Keratinocyte (primary cell): ENCODE data around the gene BCAS3. TPM values are rescaled to one million over a fixed set of nuclear protein-coding genes. Genes with fewer than 3 reads are reported as not detected.

Experiments
- DNase-seq: peaks from one replicate; pipeline ENCODE4 v3.0.0-alpha.2; 2011; ENCODE audit warnings: low read depth, missing footprints, low spot score
- FAIRE-seq: peaks from 2 replicates; lab custom pipeline; 2011; peaks lifted over from hg19 to GRCh38; lab: Jason Lieb, UNC
- H2AFZ ChIP-seq: 2 replicates; pipeline ENCODE4 v1.6.0; 2012; ENCODE audit warnings: low read length, control low read depth, inconsistent platforms; ENCODE audit not compliant: control insufficient read depth
- H3K27ac ChIP-seq: 2 replicates; pipeline ENCODE4 v1.5.1; 2011; ENCODE audit warnings: low read length; ENCODE audit not compliant: control insufficient read depth, insufficient read depth
- H3K27me3 ChIP-seq: 3 replicates; pipeline ENCODE4 v1.6.0; 2011; ENCODE audit warnings: low read length; ENCODE audit not compliant: control insufficient read depth, insufficient read depth; ENCODE audit errors: extremely low read depth
- H3K36me3 ChIP-seq, 2 experiments: 2 replicates in 1 of 2; 3 replicates in 1 of 2; pipeline ENCODE4 v1.5.1; 2011; ENCODE audit warnings: low read length in 2 of 2, mild to moderate bottlenecking in 1 of 2; ENCODE audit not compliant: control insufficient read depth in 2 of 2, insufficient read depth in 2 of 2; ENCODE audit errors: extremely low read depth in 1 of 2
- H3K4me1 ChIP-seq: 3 replicates; pipeline ENCODE4 v1.5.1; 2011; ENCODE audit warnings: low read length; ENCODE audit not compliant: control insufficient read depth, insufficient read depth; ENCODE audit errors: extremely low read depth
- H3K4me2 ChIP-seq: 3 replicates; pipeline ENCODE4 v1.6.0; 2011; ENCODE audit warnings: low read depth, low read length; ENCODE audit not compliant: control insufficient read depth, insufficient read depth; ENCODE audit errors: extremely low read depth
- H3K4me3 ChIP-seq, 3 experiments: fragments of 200-600 bp in 1 of 3; sonication (generic) in 1 of 3; 2 replicates in 2 of 3; 3 replicates in 1 of 3; pipeline ENCODE4 v1.5.1; 2011 to 2016; ENCODE audit warnings: low read length in 3 of 3, mild to moderate bottlenecking in 3 of 3, control low read depth in 2 of 3, inconsistent platforms in 1 of 3, low read depth in 1 of 3, mixed read lengths in 1 of 3, mixed run types in 1 of 3, moderate library complexity in 1 of 3; ENCODE audit not compliant: control insufficient read depth in 2 of 3, insufficient read depth in 2 of 3; ENCODE audit errors: extremely low read depth in 1 of 3
- H3K79me2 ChIP-seq: 2 replicates; pipeline ENCODE4 v1.6.0; 2012; ENCODE audit warnings: low read length; ENCODE audit not compliant: control insufficient read depth, insufficient read depth
- H3K9ac ChIP-seq: 3 replicates; pipeline ENCODE4 v1.6.0; 2011; ENCODE audit warnings: low read length; ENCODE audit not compliant: control insufficient read depth, insufficient read depth; ENCODE audit errors: extremely low read depth
- H3K9me1 ChIP-seq: 3 replicates; pipeline ENCODE4 v1.6.0; 2011; ENCODE audit warnings: low read length; ENCODE audit not compliant: control insufficient read depth, insufficient read depth; ENCODE audit errors: extremely low read depth
- H3K9me3 ChIP-seq: 2 replicates; pipeline ENCODE4 v1.5.1; 2012; ENCODE audit warnings: low read depth, low read length; ENCODE audit not compliant: control insufficient read depth
- H4K20me1 ChIP-seq: 3 replicates; pipeline ENCODE4 v1.6.0; 2011; ENCODE audit warnings: low read length; ENCODE audit not compliant: control insufficient read depth, insufficient read depth; ENCODE audit errors: extremely low read depth
- CTCF ChIP-seq, 3 experiments: IDR thresholded peaks in 1 of 3; conservative IDR thresholded peaks in 1 of 3; optimal IDR thresholded peaks in 1 of 3; 2 replicates in 2 of 3; 3 replicates in 1 of 3; pipeline versions ENCODE3 to v1.5.1; 2011; ENCODE audit warnings: low read length in 3 of 3, mild to moderate bottlenecking in 3 of 3, moderate library complexity in 2 of 3, control low read depth in 1 of 3, inconsistent platforms in 1 of 3; ENCODE audit not compliant: insufficient read depth in 2 of 3; ENCODE audit errors: extremely low read depth in 1 of 3
- EZH2 ChIP-seq: IDR thresholded peaks from one replicate; pipeline ENCODE4 v1.6.1; 2012; ENCODE audit warnings: inconsistent platforms, mild to moderate bottlenecking, low read length, moderate library complexity
- dilution Hi-C: fragments of 300-500 bp; cut with MboI; formaldehyde crosslinking; loops from one replicate; pipeline ENCODE4 v1.7.0; 2020; ENCODE audit warnings: low sequenced_read_pairs; ENCODE audit not compliant: extremely low pct_ligation_motif_present
- polyA plus RNA-seq, 5 experiments: library from polyadenylated mRNA; depleted of rRNA in 3 of 5; stranded (reverse) in 3 of 5; stranded (forward) in 1 of 5; unstranded in 1 of 5; fragments of >200 nt; gene quantifications; 1 replicate in 1 of 5; 2 replicates in 3 of 5; 3 replicates in 1 of 5; pipeline versions ENCODE4 v1.2.1 to v1.2.3, GENCODE V29; 2011 to 2012; ENCODE audit warnings: missing spikeins in 2 of 5, low read depth in 1 of 5, low replicate concordance in 1 of 5

The BCAS3 gene
- polyA plus RNA-seq, 1 donor (not counting 4 experiments of a cell fraction or from before 2014, with no cell fraction given), result 11.8 TPM

GRCh38 chr17:61233991-61234750 lies 556.5 kb downstream of the BCAS3 start:
- no peak overlapping the region for H3K27ac ChIP-seq
- H3K27me3 ChIP-seq, result no peaks in the 10 kb centered on the region
- H3K4me2 ChIP-seq, result no peak overlapping the region
- H3K9ac ChIP-seq, result no peak overlapping the region
- H3K4me3 ChIP-seq, result no peak overlapping the region
- H3K36me3 ChIP-seq, result no peaks in the 10 kb centered on the region
- H3K4me1 ChIP-seq, result no peaks in the 10 kb centered on the region
- H3K9me3 ChIP-seq, result no peaks in the 10 kb centered on the region
- dilution Hi-C loops, result no loop called here
- no peaks in the 10 kb centered on the region for H3K79me2 ChIP-seq
- H4K20me1 ChIP-seq, result no peaks in the 10 kb centered on the region
- no peak for DNase-seq
- TF ChIP-seq CTCF (optimal IDR thresholded peaks at IDR 0.05 in 1 of 3, IDR thresholded peaks at IDR 0.05 in 1 of 3, conservative IDR thresholded peaks at IDR 0.05 in 1 of 3; ENCODE audit: extremely low read depth in 1 of 3, insufficient read depth in 2 of 3, low read length in 3 of 3) (no peak), EZH2 (no peak)
- FAIRE-seq, result no peak
- no peak overlapping the region for H2AFZ ChIP-seq
- H3K9me1 ChIP-seq, result no peaks in the 10 kb centered on the region

GRCh38 chr17:61235001-61235826 lies 557.6 kb downstream of the BCAS3 start:
- DNase-seq (no peak), FAIRE-seq (no peak)
- no peak overlapping the region for H3K4me3 ChIP-seq
- no peak overlapping the region for H3K9ac ChIP-seq
- no peaks in the 10 kb centered on the region for H3K9me1 ChIP-seq
- dilution Hi-C loops, result no loop called here
- no peaks in the 10 kb centered on the region for H3K36me3 ChIP-seq
- no peak overlapping the region for H3K27ac ChIP-seq
- H3K27me3 ChIP-seq, result no peaks in the 10 kb centered on the region
- no peak overlapping the region for H3K4me2 ChIP-seq
- H3K4me1 ChIP-seq, result no peaks in the 10 kb centered on the region
- no peak overlapping the region for H2AFZ ChIP-seq
- TF ChIP-seq EZH2 (no peak), CTCF (optimal IDR thresholded peaks at IDR 0.05 in 1 of 3, IDR thresholded peaks at IDR 0.05 in 1 of 3, conservative IDR thresholded peaks at IDR 0.05 in 1 of 3; ENCODE audit: extremely low read depth in 1 of 3, insufficient read depth in 2 of 3, low read length in 3 of 3) (no peak)
- H3K9me3 ChIP-seq, result no peaks in the 10 kb centered on the region
- no peaks in the 10 kb centered on the region for H4K20me1 ChIP-seq
- no peaks in the 10 kb centered on the region for H3K79me2 ChIP-seq
